HepG2 (cell line): ENCODE results near the gene NPB. TPM values are rescaled to one million over a fixed set of nuclear protein-coding genes. Genes with fewer than 3 reads are reported as not detected.

Source experiments
- BCL3 ChIP-seq: sonication (generic); formaldehyde crosslinking; IDR thresholded peaks from 2 replicates; pipeline ENCODE4 v1.5.1; 2020; ENCODE audit warnings: mild to moderate bottlenecking, missing genetic modification reagents, moderate library complexity
- CHD4 ChIP-seq: fragments of 200-600 bp; sonication (generic); IDR thresholded peaks from 2 replicates; pipeline ENCODE4 v1.7.0; 2017; ENCODE audit warnings: mild to moderate bottlenecking, low read length, borderline replicate concordance
- DR1 ChIP-seq: sonication (generic); formaldehyde crosslinking; IDR thresholded peaks from 2 replicates; pipeline ENCODE4 v1.8.0; 2021; ENCODE audit warnings: mild to moderate bottlenecking, missing genetic modification reagents, inconsistent platforms
- ELF1 ChIP-seq: sonication (generic); formaldehyde crosslinking; IDR thresholded peaks from 2 replicates; pipeline ENCODE4 v1.4.0; 2020; ENCODE audit warnings: missing genetic modification reagents
- FOXJ3 ChIP-seq: sonication (generic); formaldehyde crosslinking; IDR thresholded peaks from 2 replicates; pipeline ENCODE4 v1.4.0; 2020; ENCODE audit warnings: missing genetic modification reagents, mild to moderate bottlenecking, borderline replicate concordance
- GTF3A ChIP-seq: sonication (generic); formaldehyde crosslinking; conservative IDR thresholded peaks from 2 replicates; pipeline ENCODE4 v1.4.0; 2020; ENCODE audit warnings: mild to moderate bottlenecking, missing genetic modification reagents
- HMGXB4 ChIP-seq, 2 experiments: sonication (generic) in 1 of 2; formaldehyde crosslinking in 1 of 2; IDR thresholded peaks; 2 replicates each; pipeline versions ENCODE4 v1.4.0 to v1.6.1; 2018 to 2020; ENCODE audit warnings: missing genetic modification reagents in 2 of 2, borderline replicate concordance in 1 of 2, low read depth in 1 of 2, mild to moderate bottlenecking in 1 of 2, missing biosample characterization in 1 of 2
- HOXA5 ChIP-seq: sonication (generic); formaldehyde crosslinking; IDR thresholded peaks from 2 replicates; pipeline ENCODE4 v1.4.0; 2020; ENCODE audit warnings: missing genetic modification reagents
- KDM6A ChIP-seq: IDR thresholded peaks from 2 replicates; pipeline ENCODE4 v1.6.1; 2016; ENCODE audit warnings: low read depth
- MAF1 ChIP-seq: sonication (generic); formaldehyde crosslinking; IDR thresholded peaks from 2 replicates; pipeline ENCODE4 v1.5.0; 2020; ENCODE audit warnings: missing genetic modification reagents, borderline replicate concordance
- NFE2L1 ChIP-seq: sonication (generic); formaldehyde crosslinking; IDR thresholded peaks from 2 replicates; pipeline ENCODE4 v1.4.0; 2020; ENCODE audit warnings: missing genetic modification reagents, mild to moderate bottlenecking, borderline replicate concordance
- NFKBIZ ChIP-seq: IDR thresholded peaks from 2 replicates; pipeline ENCODE4 v1.6.1; 2018; ENCODE audit warnings: missing genetic modification reagents, missing compliant biosample characterization
- NKX3-1 ChIP-seq: sonication (generic); formaldehyde crosslinking; IDR thresholded peaks from 2 replicates; pipeline ENCODE4 v1.5.0; 2020; ENCODE audit warnings: missing genetic modification reagents
- POLR2A ChIP-seq, 2 experiments: IDR thresholded peaks; 2 replicates each; pipeline ENCODE4 v1.6.1; 2011; ENCODE audit warnings: low read depth in 2 of 2, low read length in 2 of 2, mild to moderate bottlenecking in 1 of 2, moderate library complexity in 1 of 2; ENCODE audit not compliant: insufficient read depth in 1 of 2
- POLR2G ChIP-seq: fragments of 200-400 bp; formaldehyde crosslinking; IDR thresholded peaks from 2 replicates; pipeline ENCODE4 v1.6.1; 2018; ENCODE audit warnings: mild to moderate bottlenecking, low read depth, low read length, moderate library complexity
- SAP130 ChIP-seq: IDR thresholded peaks from 2 replicates; pipeline ENCODE4 v1.6.1; 2016; ENCODE audit warnings: low read depth
- SMC3 ChIP-seq: IDR thresholded peaks from 2 replicates; pipeline ENCODE4 v1.6.1; 2011; ENCODE audit warnings: low read length, improper control_type of control experiment
- TBP ChIP-seq: sonication (generic); formaldehyde crosslinking; IDR thresholded peaks from 2 replicates; pipeline ENCODE4 v1.5.0; 2020; ENCODE audit warnings: missing genetic modification reagents
- TFDP2 ChIP-seq: sonication (generic); formaldehyde crosslinking; IDR thresholded peaks from 2 replicates; pipeline ENCODE4 v1.4.0; 2020; ENCODE audit warnings: missing genetic modification reagents
- ZBTB1 ChIP-seq: sonication (generic); formaldehyde crosslinking; IDR thresholded peaks from 2 replicates; pipeline ENCODE4 v1.4.0; 2020; ENCODE audit warnings: missing genetic modification reagents, borderline replicate concordance
- ZFP36 ChIP-seq: fragments of 150-350 bp; IDR thresholded peaks from 2 replicates; pipeline ENCODE4 v1.6.1; 2018; ENCODE audit warnings: borderline replicate concordance, low read length, low read depth; ENCODE audit not compliant: partially characterized antibody
- ZNF430 ChIP-seq: sonication (generic); formaldehyde crosslinking; IDR thresholded peaks from 2 replicates; pipeline ENCODE4 v1.9.0; 2021; ENCODE audit warnings: mild to moderate bottlenecking, missing genetic modification reagents
- ZNF749 ChIP-seq: sonication (generic); formaldehyde crosslinking; IDR thresholded peaks from 2 replicates; pipeline ENCODE4 v1.8.0; 2022; ENCODE audit warnings: mild to moderate bottlenecking, missing genetic modification reagents, moderate library complexity, borderline replicate concordance
- polyA plus RNA-seq, 8 experiments: library from polyadenylated mRNA; depleted of rRNA in 3 of 8; stranded (reverse) in 7 of 8; unstranded in 1 of 8; fragments of >200 nt; fragmentation: Illumina TruSeq in 4 of 8; extraction: Trizol in 4 of 8; gene quantifications; 2 replicates each; pipeline versions ENCODE4 v1.2.1 to v1.2.3, GENCODE V29; 2011 to 2016; ENCODE audit warnings: low read depth in 4 of 8, missing spikeins in 1 of 8, mixed read lengths in 1 of 8; ENCODE audit not compliant: insufficient read depth in 1 of 8
- total RNA-seq, 5 experiments: library from RNA; depleted of rRNA; stranded (reverse); fragments of >200 nt; fragmentation: Illumina TruSeq; extraction: Trizol; gene quantifications; 2 replicates each; pipeline ENCODE4 v1.2.3, GENCODE V29; 2016; ENCODE audit warnings: low read depth in 1 of 5
- TF ChIP-seq, protein P1 (sequence below): sonication (generic); formaldehyde crosslinking; conservative IDR thresholded peaks from 2 replicates; pipeline ENCODE4 v1.4.0; 2020; ENCODE audit warnings: missing genetic modification reagents
- TF ChIP-seq, protein P2 (sequence below): sonication (generic); formaldehyde crosslinking; IDR thresholded peaks from 2 replicates; pipeline ENCODE4 v1.8.0; 2023; ENCODE audit warnings: mild to moderate bottlenecking, missing genetic modification reagents

NPB gene
- total and polyA plus RNA-seq, 2 of the 13 experiments (the other 11 are each of a cell fraction or from before 2014, with no cell fraction given) = 0.11 to 0.93 TPM

- TF ChIP-seq HMGXB4 (CRISPR knock-in tag; IDR thresholded peaks at IDR 0.05; ENCODE audit: borderline replicate concordance in 1 of 2, low read depth in 1 of 2) (peak; percentile 10 to 45; a peak in 1 of 4 replicates), ZBTB1 (no peak), POLR2A (IDR thresholded peaks at IDR 0.05; ENCODE audit: insufficient read depth in 1 of 2, low read depth in 2 of 2, low read length in 2 of 2) (peak; percentile 50 to 80; a peak in 3 of 4 replicates), ZNF749 (0 out of 2 replicates have a peak, but pooled peaks have one; percentile 37), NFKBIZ (CRISPR knock-in tag) (no peak), KDM6A (CRISPR knock-in tag) (no peak), SMC3 (no peak), TFDP2 (CRISPR knock-in tag) (no peak), DR1 (no peak), POLR2G (peak; percentile 84), ELF1 (CRISPR knock-in tag) (peak; percentile 93), GTF3A (0 out of 2 replicates have a peak, but pooled peaks have one; percentile 23), TBP (CRISPR knock-in tag) (no peak), NFE2L1 (no peak), MAF1 (no peak), SAP130 (CRISPR knock-in tag) (peak; percentile 93), HOXA5 (CRISPR knock-in tag) (no peak), ZFP36 (no peak), ZNF430 (no peak), CHD4 (no peak), BCL3 (CRISPR knock-in tag) (0 out of 2 replicates have a peak, but pooled peaks have one; percentile 3), NKX3-1 (CRISPR knock-in tag) (no peak), FOXJ3 (CRISPR knock-in tag) (no peak)
- TF ChIP-seq, protein P1, sequence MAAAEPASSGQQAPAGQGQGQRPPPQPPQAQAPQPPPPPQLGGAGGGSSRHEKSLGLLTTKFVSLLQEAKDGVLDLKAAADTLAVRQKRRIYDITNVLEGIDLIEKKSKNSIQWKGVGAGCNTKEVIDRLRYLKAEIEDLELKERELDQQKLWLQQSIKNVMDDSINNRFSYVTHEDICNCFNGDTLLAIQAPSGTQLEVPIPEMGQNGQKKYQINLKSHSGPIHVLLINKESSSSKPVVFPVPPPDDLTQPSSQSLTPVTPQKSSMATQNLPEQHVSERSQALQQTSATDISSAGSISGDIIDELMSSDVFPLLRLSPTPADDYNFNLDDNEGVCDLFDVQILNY (CRISPR knock-in tag) = no peak
- TF ChIP-seq, protein P2, sequence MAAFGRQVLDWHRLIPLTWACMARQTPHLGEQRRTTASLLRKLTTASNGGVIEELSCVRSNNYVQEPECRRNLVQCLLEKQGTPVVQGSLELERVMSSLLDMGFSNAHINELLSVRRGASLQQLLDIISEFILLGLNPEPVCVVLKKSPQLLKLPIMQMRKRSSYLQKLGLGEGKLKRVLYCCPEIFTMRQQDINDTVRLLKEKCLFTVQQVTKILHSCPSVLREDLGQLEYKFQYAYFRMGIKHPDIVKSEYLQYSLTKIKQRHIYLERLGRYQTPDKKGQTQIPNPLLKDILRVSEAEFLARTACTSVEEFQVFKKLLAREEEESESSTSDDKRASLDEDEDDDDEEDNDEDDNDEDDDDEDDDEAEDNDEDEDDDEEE (CRISPR knock-in tag) = no peak
These were observed 15.7 kb downstream of the NPB start, which contains the start of gene SIRT7 (continued) for GRCh38 chr17:81917565-81918332.
